ENCODE results near the gene UTP25.

UTP25 gene

DNA sequence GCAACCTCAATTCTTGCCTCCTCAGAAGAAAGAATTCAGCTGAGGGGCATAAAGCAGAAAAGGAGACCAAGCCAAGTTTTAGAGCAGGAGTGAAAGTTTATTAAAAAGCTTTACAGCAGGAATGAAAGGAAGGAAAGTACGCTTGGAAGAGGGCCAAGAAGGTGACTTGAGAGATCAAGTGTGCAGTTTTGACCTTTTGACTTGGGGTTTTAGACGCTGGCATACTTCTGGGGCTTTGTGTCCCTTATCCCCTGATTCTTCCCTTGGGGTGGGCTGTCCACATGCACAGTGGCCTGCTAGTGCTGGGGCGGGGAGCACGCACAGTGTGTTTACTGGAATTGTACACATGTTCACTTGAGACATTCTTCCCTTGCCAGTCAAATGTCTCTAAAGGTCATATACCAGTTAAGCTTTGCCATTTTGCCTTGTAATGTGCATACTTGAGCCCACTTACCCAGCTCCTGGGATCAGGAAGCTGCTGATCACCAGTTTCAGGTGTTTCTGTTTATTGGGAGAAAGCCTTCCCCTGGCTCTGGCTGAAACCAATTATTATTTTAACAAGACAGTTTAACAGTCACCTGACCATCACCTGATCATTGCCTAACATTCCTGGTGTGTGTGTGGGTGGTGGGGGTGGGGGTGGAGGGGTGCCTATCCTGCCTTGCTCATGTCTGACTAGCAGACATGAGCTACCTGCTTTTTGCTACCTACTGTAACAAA, 36.2 kb downstream of the UTP25 start:
- peak in 1 of 42 donors; percentile 22 for DNase-seq
- intact Hi-C loops (cut with DNase I), result loop anchor here (5.0 kb wide), 2 partner anchors 73 to 123 kb away; partner anchors contain the start of gene SYT14

DNA sequence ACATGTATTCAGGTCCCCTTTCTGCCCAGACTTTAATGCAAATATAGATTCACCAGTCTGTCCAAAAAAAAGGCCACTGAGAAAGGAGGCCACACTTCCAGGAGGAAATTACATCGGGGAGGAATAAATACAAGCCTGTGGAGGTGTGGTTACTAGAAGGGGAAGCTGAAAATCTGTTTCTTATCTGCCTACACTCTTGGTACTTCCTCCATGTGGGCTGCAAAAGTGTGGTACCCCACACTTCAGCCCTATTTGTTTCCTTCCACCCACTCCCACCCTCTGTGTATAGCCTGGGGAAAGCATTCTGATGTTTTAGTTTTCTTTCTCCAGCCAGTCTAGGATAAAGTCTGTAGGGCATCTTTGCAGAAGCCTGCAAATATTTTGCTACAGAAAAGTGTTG, 38.4 kb downstream of the UTP25 start:
- intact Hi-C loops (cut with DNase I), result no loop called here

DNA sequence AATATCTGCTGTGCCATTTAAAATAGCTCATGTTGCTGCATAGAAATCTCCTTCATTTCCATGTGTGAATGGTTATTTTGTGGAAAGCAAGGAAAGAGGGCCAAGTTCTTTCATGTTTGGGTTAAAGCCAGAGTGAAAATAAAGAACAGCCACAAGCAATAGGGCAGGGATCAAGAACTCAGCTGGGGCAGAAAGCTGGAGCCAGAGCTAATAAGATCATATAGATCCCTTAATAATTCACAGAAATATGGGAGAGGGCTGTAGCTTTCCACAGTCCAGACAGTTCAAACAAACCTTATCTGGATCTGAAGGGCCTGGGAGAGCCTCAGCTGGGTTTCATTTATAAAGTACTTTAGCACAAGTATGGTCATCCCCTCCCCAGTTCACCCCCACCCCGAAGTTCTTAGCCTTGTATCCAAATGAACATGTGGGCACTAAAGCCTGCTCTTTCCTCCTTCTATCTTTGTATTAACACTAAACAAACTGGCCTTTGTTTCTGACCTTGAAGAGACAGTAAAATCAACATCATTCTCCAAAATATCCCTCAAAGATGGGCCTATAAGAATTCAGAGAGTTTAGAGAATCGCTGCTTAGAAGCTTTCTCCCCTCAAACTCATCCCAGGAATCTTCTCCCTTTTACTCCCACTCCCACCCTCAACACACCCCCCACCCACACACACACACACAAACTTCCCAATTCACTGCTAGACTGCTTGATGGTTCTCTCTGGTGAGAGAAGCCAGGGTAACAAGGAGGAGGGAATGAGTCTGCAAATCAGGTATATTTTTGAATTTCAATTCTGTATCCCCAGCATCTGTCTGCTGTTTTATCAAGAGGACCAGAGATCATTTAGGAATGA, 41.7 kb downstream of the UTP25 start:
- peak in 3 of 42 donors; percentile 35 to 46 (median 43) for DNase-seq
- intact Hi-C loops (cut with DNase I), result no loop called here

More for the DNA sequence above, 38.4 kb downstream of the UTP25 start:
- peak in 1 of 42 donors; percentile 11 for DNase-seq

DNA sequence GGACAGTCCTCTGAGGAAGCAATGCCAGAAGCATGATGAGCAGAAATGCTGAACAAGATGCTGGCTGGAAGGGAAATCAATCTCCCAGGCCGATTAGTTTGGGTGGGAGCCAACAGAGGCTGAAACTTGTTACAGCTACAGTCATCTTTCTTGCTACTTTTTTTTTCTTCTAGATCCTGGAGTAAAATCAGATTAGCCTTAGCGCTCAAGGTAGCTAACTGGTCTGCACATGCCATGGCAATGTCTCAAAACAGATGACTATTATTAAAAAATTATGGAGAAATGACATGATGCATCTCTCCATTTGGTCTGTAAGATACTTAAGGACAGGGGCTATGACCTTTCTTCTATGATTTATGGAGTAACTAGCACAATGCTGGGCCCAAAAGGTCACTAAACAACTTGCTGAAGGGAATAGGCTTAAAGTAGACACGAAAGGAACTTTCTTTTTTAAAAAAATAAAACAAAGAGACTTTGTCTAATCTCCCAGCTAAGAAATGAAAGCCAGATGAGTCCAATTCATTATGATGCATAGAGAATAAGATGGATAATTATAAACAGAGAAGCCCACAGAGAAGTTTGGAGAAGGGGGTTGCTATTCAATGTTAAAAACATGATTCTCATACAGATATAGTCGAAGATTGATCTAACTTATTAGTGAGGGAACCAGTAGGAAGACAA, 42.5 kb downstream of the UTP25 start:
- intact Hi-C loops (cut with DNase I), result no loop called here
- DNase-seq, result peak in 3 of 42 donors; percentile 31 to 36 (median 34)

DNA sequence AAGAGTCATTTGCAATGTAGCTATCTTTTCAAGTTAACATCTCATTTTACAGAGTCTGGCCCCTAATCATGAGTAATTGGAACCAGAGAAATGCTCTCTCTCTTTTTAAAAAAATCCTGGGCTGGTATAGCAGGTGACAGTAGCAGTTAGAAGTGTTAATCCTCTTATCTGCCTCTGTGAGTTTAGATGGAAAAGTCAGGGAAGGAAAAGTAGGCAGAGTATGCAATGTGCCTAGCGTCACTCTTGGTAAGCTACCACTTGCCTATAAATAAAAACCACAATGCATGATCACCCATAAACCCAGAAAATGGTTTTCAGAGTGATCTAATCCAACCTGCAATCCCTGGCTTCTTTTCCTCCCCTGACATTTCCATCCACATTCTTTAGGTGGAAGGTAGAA, 43.2 kb downstream of the UTP25 start:
- intact Hi-C loops (cut with DNase I), result no loop called here

DNA sequence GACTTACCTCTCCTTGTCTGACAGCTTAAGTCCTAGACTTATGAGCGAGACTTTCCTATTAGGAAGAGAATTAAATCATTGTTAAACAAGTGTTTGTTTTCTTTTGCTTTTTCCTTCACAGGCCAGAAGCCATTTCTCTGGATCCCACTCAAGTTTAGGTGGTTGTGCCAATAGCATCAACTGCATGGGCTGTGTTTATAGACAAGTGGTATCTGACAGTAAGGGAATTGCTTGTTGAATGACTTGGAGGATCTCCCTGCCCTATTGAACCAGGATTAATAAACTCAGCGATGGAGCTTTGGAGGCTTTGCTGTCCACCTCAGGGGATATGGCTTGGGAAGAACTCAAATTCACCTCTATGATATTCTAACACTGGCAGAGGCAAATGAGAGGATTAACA, 43.7 kb downstream of the UTP25 start:
- DNase-seq, result no peak
- intact Hi-C loops (cut with DNase I), result no loop called here

More for the DNA sequence above, 43.2 kb downstream of the UTP25 start:
- DNase-seq, result no peak

DNA sequence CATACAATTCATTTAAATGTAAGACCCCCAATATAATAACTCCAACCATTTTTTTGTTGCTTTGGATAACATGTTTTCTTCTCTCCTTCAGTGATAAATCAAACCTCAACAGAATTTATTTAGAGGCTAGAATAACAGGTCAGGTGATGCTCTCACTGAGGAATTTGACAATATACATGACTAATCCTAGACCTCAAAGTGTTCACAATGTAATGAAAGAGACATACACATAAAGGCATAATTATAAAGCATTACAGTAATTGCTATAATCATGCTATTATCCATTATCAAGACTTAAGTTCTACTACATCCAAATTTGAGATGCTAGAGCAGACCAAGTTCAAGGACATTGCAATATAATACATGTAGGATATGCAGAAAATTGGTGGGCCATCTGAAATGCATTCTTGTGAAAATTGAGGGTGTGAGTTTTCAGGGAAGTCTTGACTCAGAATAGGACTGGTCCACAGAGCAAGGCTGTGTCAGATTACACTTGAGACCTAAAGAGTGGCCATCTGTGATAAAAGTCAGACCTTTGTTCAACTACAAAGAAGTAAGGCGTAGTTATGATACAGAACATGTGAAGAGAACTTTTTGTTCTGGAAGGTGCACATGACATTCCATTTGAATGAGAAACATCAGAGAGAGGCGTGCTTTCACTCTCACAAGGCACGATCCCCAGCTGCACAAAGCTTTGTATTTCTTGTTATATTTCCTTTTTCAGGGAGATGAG, 45.5 kb downstream of the UTP25 start:
- intact Hi-C loops (cut with DNase I), result no loop called here

DNA sequence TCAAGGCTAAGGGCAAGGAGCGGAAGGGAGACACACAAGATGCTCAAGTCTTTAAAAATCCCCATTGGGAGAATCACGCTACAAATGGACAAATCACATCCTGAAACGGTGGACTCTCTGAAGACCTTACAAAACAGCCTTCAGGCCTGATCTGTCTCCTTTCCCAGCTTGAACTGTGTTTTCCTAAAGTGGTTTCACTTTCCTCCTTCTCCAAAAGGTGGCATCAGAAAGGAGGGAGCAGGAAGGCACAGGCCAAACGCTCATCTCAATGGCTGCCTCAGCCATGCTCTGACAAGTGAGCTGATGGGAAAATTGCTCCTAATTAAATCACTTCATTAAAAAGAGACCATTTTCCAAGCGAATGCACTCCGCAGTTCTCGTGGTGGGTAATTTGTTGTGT, 47.7 kb downstream of the UTP25 start:
- intact Hi-C loops (cut with DNase I), result no loop called here

More for the DNA sequence above, 45.5 kb downstream of the UTP25 start:
- DNase-seq, result no peak

DNA sequence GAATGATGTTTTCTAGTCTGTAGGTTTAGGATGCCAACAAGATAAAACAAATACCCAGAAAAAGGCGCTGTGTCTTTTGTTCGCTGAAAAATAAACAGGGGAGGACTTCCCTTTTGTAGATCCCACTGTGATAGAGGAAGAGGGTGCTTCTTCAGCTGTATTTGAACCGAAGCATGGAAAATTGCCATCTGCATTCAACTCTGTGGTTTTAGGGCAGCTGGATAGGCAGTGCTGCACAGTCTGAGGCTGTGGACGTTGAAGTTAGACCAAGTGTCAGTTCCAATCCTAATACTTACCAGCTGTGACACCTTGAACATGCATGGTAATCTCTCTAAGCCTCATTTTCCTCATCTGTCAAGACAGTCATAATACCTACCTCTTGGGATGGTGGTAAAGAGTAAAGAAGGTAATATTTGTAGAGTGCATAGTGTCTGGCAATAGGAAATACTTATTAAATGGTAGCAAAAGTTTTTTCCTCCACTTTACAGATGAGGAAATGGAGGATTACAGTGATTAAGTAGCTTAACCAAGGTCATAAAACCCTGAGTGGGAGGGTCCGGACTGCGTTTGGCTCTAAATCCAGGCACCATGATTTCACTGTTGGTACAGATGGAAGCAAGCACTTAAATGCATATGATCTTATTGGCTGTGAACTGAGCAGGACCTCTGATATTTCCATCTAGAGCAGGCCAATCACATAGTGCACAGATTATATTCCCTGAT, 48.5 kb downstream of the UTP25 start:
- intact Hi-C loops (cut with DNase I), result no loop called here

More for the DNA sequence above, 47.7 kb downstream of the UTP25 start:
- peak in 37 of 42 donors; percentile 25 to 83 (median 54) for DNase-seq

DNA sequence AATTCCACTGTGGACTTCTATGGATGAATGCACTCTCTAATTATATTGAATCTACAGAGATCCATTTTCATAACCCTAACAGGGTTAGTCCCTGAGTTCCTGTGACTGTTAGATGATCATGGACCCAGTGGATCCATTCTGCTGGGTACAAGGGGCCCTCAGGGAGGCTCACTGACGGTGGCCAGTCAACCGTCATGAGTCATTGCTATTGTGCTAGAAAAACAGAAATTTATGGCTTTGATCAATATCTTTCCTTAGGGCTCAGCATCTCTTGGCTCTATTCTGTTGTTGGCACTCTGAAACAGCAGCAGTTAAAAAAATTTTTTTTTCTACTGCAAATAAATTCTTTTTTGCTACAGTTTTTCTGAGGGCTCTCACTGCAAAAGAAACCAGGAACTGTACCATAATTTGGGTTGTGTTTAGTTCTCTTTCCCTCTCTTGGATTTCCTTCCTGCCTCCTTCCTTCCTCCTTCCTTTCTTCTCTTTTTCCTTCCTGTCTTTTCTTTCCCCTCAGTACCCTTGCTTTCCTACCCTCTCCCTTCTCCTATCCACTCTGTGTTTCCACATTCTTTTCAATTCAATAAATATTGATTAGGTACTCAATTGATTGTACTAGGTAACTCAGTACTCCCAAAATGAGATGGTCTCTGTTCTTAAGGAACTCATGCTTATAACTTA, 49.5 kb downstream of the UTP25 start:
- no peak for DNase-seq
- intact Hi-C loops (cut with DNase I), result no loop called here

More for the DNA sequence above, 48.5 kb downstream of the UTP25 start:
- DNase-seq, result no peak

DNA sequence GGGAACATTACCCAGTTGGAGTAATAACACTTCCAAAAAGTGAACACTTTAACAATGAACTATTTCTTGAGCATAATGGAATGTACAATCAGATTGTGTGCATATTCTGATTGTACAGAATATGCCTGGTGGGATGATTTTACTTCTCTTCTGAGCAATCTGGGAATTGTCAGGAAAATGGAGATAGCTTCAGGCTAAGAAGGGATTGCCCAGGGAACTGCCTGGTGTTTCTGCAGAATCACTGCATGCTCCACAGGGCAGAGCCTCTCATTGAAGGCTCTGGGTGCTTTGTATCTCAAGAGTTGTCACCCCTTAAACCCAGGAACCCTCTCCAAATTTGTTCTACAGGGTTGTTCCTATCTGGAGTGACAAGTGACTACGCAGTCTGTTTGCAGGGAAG, 51.2 kb downstream of the UTP25 start:
- intact Hi-C loops (cut with DNase I), result no loop called here

DNA sequence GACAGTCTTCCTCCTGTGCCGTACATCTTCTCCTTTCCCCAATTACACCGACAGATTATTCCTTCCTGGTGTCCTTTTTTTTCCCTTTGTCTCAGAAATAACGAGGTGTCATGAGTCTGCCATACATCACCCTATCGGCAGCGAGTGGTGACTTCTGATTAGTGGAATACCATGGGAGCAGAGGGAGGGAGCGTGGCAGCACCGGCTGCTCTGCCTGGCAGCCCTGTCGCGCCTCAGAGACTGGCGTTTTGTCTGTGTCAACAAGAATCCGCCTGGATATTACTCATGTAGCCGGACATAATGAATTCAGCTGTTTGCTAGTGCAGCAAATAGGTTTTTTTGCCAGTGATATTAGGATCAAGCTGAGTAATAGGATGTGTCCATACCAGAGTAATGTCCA, 51.8 kb downstream of the UTP25 start:
- intact Hi-C loops (cut with DNase I), result no loop called here
- peak; percentile 24 to 94 (median 74) for DNase-seq

More for the DNA sequence above, 51.2 kb downstream of the UTP25 start:
- peak in 2 of 42 donors; percentile 16 to 43 for DNase-seq

DNA sequence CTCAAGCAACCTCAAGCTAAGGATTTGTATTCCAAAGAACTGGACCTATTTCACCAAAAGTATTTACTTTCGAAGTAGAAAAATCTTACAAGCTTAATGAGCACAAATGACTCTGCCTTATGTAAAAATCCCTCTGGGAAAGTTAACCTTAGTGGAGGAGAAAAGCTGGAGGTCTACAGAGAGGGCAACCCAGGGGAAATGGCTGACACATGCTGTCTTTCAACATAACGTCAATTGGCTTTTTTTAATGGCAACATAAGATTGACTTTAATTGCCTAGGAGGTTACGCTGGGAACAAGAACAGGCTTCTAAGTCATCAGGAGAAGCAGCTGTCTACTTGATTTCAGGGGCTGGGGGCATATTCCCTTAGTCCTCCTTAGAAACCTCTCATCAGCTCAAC, 52.3 kb downstream of the UTP25 start:
- no peak for DNase-seq
- intact Hi-C loops (cut with DNase I), result no loop called here

DNA sequence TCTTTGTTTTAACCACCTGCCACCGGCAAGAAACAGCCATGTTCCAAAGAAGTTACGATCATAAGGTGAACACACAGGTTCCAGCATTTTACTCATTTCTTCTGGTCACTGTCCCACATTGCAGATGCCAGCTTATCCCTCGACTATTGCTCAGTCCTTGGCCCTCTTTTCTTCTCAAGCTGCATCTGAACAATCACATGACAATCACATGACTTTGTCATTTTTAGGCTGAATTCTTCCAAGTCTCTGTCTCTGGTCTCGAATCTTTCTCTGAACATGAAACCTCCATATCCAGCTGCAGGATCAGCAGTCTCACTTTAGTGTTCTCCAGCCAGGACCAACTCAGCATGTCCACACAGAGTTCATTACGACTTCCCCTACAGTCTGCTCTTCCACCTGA, 53.8 kb downstream of the UTP25 start:
- intact Hi-C loops (cut with DNase I), result no loop called here
- DNase-seq, result no peak

DNA sequence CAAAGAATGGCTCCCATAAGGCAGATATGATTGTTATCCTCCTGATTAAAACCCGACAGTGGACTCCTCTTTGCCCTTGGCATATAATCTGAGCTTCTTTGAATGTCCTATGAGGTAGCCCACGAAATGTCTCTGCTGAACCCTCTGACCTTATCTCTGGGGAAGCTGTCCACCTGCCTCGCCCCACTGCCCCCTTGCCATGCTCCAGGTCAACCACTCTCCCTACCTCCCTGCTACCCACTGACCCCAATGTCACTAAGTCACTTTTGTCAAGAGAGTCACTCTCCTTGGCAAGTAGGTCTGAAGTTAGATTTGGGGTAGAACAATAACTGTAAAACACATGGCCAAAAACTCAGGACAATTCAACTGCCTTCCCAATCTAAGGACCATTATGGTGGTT, 54.5 kb downstream of the UTP25 start:
- DNase-seq, result no peak
- intact Hi-C loops (cut with DNase I), result no loop called here

DNA sequence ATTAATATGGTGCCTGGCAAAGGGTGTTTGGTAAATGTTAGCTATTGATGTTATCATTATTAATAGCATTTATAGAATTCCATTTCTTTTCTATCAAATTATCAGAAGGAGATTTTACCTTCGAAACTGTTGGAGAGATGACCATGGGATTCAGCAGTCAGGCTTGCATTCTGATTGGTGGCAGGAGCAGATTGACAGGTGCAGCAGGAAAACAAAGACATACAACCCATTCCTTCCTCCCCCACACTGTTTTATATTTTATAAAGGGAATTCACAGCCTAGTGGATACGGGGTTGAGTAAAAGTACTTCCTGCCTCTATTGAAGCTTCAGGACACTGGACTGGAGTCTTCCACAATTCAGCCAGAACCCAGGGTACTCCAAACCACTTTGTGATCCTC, 55.2 kb downstream of the UTP25 start:
- intact Hi-C loops (cut with DNase I), result no loop called here
- DNase-seq, result no peak

DNA sequence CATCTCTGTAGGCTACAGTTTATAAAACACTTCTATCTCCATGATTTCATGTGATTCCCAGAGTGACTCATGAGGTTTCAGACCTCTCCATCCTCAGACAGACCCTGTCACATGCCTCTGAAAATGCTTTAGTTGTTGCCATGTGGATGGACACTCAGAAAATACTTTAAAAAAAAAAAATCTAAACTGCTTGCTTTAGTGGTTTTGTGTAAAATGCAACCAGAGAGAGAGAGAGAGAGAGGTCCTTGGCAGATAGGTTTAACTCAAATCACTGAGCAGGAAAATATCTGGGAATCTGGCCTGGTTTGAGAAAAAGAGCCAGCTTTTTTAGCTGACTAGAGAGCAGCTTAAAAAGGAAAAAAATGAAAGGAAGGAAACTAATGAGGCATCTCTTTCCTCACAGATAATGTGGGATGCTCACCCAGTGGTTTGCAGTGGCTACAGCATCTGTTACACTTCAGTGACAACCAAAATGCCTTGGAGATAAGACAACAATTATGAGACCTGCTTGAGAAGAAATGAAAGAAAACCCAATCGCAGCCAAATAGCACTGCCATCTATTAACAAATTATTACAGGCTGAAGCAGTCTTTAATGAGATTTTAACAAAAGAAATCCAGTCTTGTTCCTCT, 55.7 kb downstream of the UTP25 start:
- intact Hi-C loops (cut with DNase I), result no loop called here
- DNase-seq, result peak in 1 of 42 donors; percentile 12

Data from head of caudate nucleus (tissue), 42 donors.